ENCODE measurements around the gene CHTF18. TPM values are rescaled to one million over a fixed set of nuclear protein-coding genes. Genes with fewer than 3 reads are reported as not detected.

The CHTF18 gene
- total RNA-seq, 2 experiments from 2014 or later: 101 to 102 TPM

DNA sequence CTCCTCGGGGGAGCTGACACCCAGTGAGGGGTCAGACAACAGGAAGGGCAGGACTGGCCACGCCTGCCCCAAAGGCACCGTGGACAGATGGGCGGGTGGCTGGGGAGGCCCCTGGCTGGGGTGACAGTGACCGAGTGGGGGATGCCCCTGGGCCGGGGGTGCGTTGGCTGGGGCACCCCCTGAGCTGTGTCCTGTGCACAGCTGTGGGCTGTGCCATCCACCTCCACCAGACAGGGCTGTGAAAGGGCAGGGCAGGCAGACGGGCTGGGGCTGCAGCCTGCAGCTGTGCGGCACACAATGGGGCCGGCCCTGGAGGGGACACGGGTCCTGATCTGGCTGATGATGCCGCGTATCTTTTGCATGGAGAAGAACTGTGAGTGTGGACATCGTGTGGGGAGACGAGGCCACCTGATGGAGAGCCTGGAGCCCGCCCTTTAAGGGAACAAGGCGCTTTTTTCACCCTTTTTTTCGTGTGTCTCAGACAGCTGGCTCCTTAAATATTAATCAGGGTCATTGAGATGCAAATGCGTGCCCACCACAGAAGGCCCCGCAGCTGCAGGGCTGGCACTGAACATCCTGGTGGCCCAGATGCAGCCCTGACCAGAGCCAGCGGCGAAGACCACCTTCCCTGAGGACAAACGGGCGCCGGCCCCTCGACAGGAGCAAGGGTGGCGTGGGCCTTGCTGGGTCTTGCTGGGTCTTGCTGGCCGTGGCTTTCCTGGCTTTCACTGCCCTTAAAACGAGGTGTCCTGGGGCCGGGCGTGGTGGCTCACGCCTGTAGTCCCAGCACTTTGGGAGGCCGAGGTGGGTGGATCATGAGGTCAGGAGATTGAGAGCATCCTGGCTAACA lies 54.5 kb downstream of the CHTF18 start:
- Mint-ChIP-seq H3K4me1 (ENCODE audit: low read depth) (no peaks in the 10 kb centered on the region), H3K36me3 (no peaks in the 10 kb centered on the region), H3K9me3 (no peaks in the 10 kb centered on the region), H3K4me3 (no peak overlapping the region), H3K27ac (no peak overlapping the region), H3K27me3 (no peaks in the 10 kb centered on the region)
- ChIA-PET CTCF (no interaction called here), POLR2A (no interaction called here)
- no peak for DNase-seq
- intact Hi-C loops (cut with micrococcal nuclease): no loop called here

DNA sequence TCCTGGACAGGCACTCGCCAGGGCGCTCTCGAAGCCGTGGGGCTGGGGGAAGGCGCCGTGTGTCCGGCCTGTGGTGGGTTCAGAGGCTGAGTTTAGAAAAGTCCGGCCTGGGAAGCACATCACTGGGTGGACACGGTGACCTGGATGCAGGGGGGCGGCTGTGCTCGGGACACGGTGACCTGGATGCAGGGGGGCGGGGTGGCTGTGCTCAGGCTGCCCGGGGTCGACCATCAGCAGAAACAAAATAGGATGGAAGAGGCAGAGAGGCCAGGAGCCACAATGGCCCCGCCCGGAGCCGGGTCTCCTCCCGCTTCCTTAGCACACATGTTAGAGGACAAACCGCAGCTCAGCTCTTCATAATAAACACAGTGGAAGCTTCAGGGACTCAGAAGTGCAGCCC lies 55.4 kb downstream of the CHTF18 start:
- no peak for DNase-seq
- ChIA-PET POLR2A (no interaction called here), CTCF (no interaction called here)
- no peak overlapping the region for H3K27ac Mint-ChIP-seq
- intact Hi-C loops (cut with micrococcal nuclease): no loop called here
- no peaks in the 10 kb centered on the region for H3K4me1 Mint-ChIP-seq (ENCODE audit: low read depth)
- no peaks in the 10 kb centered on the region for H3K9me3 Mint-ChIP-seq
- H3K36me3 Mint-ChIP-seq: no peaks in the 10 kb centered on the region
- no peaks in the 10 kb centered on the region for H3K27me3 Mint-ChIP-seq
- no peak overlapping the region for H3K4me3 Mint-ChIP-seq

DNA sequence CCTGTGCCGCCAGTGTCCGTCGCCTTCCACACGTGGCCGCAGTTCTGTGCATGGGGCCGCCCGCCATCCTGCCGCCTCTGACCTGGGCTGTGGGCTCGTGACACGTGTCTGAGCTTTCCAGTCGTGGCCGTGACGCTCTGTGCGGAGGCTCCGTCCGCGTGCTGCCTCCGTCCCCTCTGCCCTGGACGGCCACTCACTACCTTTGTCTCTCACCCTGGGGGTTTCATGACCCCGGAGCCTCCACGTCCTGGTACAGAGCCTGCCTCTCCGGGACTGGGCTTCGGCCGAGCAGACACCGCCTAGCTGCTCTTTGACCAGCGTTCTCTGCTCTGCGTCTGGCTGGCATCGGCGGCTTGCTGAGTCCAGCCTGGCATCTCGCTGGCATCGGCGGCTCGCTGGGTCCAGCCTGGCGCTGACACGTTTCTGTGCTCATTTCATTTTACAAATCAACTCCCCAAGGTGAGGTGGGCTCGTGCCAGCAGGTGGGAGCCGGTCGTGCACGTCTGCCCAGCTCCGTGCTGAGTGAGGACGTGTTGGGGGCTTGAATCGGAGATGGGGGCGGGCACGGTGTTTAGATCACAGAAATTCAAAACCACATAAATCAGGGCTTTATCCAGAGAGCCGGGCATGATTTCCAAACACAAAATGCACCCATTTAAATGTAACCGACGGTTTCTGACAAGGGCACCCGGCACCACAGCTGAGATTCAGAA lies 56.4 kb downstream of the CHTF18 start:
- no peak for DNase-seq
- H3K27me3 Mint-ChIP-seq: no peaks in the 10 kb centered on the region
- ChIA-PET POLR2A (no interaction called here), CTCF (no interaction called here)
- H3K27ac Mint-ChIP-seq: no peak overlapping the region
- H3K9me3 Mint-ChIP-seq: no peaks in the 10 kb centered on the region
- H3K4me1 Mint-ChIP-seq (ENCODE audit: low read depth): no peaks in the 10 kb centered on the region
- no peaks in the 10 kb centered on the region for H3K36me3 Mint-ChIP-seq
- intact Hi-C loops (cut with micrococcal nuclease): no loop called here
- no peak overlapping the region for H3K4me3 Mint-ChIP-seq

DNA sequence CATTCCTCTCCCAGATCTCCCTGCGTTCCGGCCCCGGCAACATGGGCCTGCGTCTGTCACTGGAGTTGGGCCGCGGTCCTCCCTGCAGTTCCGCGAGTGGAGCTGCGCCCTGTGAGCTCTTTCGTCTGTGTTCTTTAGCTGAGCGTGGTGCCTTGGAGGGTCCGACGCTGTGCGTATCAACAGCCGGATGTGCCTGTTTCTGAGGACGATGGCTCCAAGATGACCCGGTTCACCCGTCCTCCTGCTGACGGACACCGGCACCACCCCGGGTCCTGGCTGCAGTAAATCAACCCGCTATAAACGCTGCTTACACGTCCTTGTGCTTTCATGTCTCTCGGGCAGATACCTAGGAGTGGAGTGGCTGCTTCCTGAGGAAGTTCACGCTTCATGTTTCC lies 56.9 kb downstream of the CHTF18 start:
- Mint-ChIP-seq H3K4me1 (ENCODE audit: low read depth) (no peaks in the 10 kb centered on the region), H3K27ac (no peak overlapping the region), H3K27me3 (no peaks in the 10 kb centered on the region), H3K4me3 (no peak overlapping the region), H3K9me3 (peaks cover 2% of the 10 kb centered on the region), H3K36me3 (no peaks in the 10 kb centered on the region)
- intact Hi-C loops (cut with micrococcal nuclease): no loop called here
- DNase-seq: no peak
- POLR2A ChIA-PET: no interaction called here
- CTCF ChIA-PET: no interaction called here

GRCh38 chr16:847151-847550 lies 58.7 kb downstream of the CHTF18 start:
- intact Hi-C loops (cut with micrococcal nuclease): no loop called here
- Mint-ChIP-seq H3K4me3 (no peak overlapping the region), H3K27ac (no peak overlapping the region), H3K4me1 (ENCODE audit: low read depth) (no peaks in the 10 kb centered on the region), H3K27me3 (no peaks in the 10 kb centered on the region), H3K9me3 (peaks cover 9% of the 10 kb centered on the region), H3K36me3 (no peaks in the 10 kb centered on the region)
- ChIA-PET POLR2A (no interaction called here), CTCF (no interaction called here)
- no peak for DNase-seq

Small RNA genes within 50 kb of the gene (microRNA-seq; reads per million reads assigned to microRNA genes)
- gene MIR662 (ENCODE audit: borderline microRNAs expressed, borderline number of aligned reads, borderline replicate concordance): not detected

Other genes with a start within 250 kb of the CHTF18 start
- not detected for gene PRR35, start 228.2 kb upstream of the CHTF18 start, total RNA-seq
- under 1 TPM; 0.31 to 0.45 TPM for gene NHLRC4, start 221.6 kb upstream of the CHTF18 start, total RNA-seq
- gene PIGQ, start 218.7 kb upstream of the CHTF18 start, total RNA-seq: 10 to 100 TPM; 24.2 to 26.2 TPM
- gene RAB40C, start 198.6 kb upstream of the CHTF18 start, total RNA-seq: 10 to 100 TPM; 10.1 to 10.6 TPM
- under 1 TPM; 0.05 to 0.07 TPM for gene WFIKKN1, start 157.6 kb upstream of the CHTF18 start, total RNA-seq
- gene METTL26, start 152.3 kb upstream of the CHTF18 start, total RNA-seq: 100 to 1,000 TPM; 113 to 117 TPM
- gene MCRIP2, start 146.8 kb upstream of the CHTF18 start, total RNA-seq: 10 to 100 TPM; 41.1 to 44.1 TPM
- 10 to 100 TPM; 52.8 to 58.2 TPM for gene WDR90, start 139.3 kb upstream of the CHTF18 start, total RNA-seq
- 100 to 1,000 TPM; 112 to 128 TPM for gene RHOT2, start 120.5 kb upstream of the CHTF18 start, total RNA-seq
- under 1 TPM; 0.57 to 0.82 TPM for gene RHBDL1, start 112.9 kb upstream of the CHTF18 start, total RNA-seq
- 10 to 100 TPM; 70.9 to 74.9 TPM for gene STUB1, start 108.2 kb upstream of the CHTF18 start, total RNA-seq
- 10 to 100 TPM; 29.8 to 30.3 TPM for gene JMJD8, start 104.3 kb upstream of the CHTF18 start, total RNA-seq
- 10 to 100 TPM; 17.7 to 18.5 TPM for gene WDR24, start 98.2 kb upstream of the CHTF18 start, total RNA-seq
- 10 to 100 TPM in 1 of 2 experiments, 1 to 10 TPM in 1; 7.7 to 14.1 TPM for gene FBXL16, start 82.8 kb upstream of the CHTF18 start, total RNA-seq
- 10 to 100 TPM; 14.6 to 16.0 TPM for gene METRN, start 73.5 kb upstream of the CHTF18 start, total RNA-seq
- 10 to 100 TPM; 31.2 to 34.9 TPM for gene ANTKMT, start 67.5 kb upstream of the CHTF18 start, total RNA-seq
- 1 to 10 TPM; 3.3 to 4.2 TPM for gene CCDC78, start 62.2 kb upstream of the CHTF18 start, total RNA-seq
- gene HAGHL, start 61.5 kb upstream of the CHTF18 start, total RNA-seq: 10 to 100 TPM; 14.2 to 15.2 TPM
- 10 to 100 TPM; 31.8 to 32.2 TPM for gene CIAO3, start 47.6 kb upstream of the CHTF18 start, total RNA-seq
- gene MSLN, start 27.9 kb upstream of the CHTF18 start, total RNA-seq: not detected
- gene RPUSD1, start 239 bp upstream of the CHTF18 start, total RNA-seq: 10 to 100 TPM; 13.7 to 15.5 TPM
- gene GNG13, start 12.1 kb downstream of the CHTF18 start, total RNA-seq: not detected
- gene LMF1, start 182.4 kb downstream of the CHTF18 start, total RNA-seq: 10 to 100 TPM; 14.4 to 15.4 TPM
- 1 to 10 TPM; 2.0 to 2.6 TPM for gene SOX8, start 193.2 kb downstream of the CHTF18 start, total RNA-seq

All from activated CD4-positive, alpha-beta memory T cell treated with anti-CD3 and anti-CD28 coated beads for 36 hours (primary cell).